DOHH2 (cell line): ENCODE data around the gene MKKS.
A peak's percentile ranks its signal among the peaks of the same experiment; 100 is the strongest.

Experiments used
- H3F3A ChIP-seq: fragments of 200-600 bp; sonication (generic), shearing (Covaris generic); 2 replicates; pipeline ENCODE4 v1.6.0; 2016; ENCODE audit warnings: antibody characterized with exemption, mild to moderate bottlenecking; ENCODE audit not compliant: control insufficient read depth, insufficient read depth
- H3K27ac ChIP-seq: fragments of 200-600 bp; sonication (generic); 2 replicates; pipeline ENCODE4 v1.5.1; 2014; ENCODE audit warnings: low read depth, mild to moderate bottlenecking, low read length, moderate library complexity
- H3K27me3 ChIP-seq: fragments of 200-600 bp; sonication (generic); 2 replicates; pipeline ENCODE4 v1.6.1; 2014; ENCODE audit warnings: mild to moderate bottlenecking, low read length, mixed read lengths; ENCODE audit not compliant: control insufficient read depth
- H3K36me3 ChIP-seq: fragments of 200-600 bp; sonication (generic); 2 replicates; pipeline ENCODE4 v1.6.1; 2014; ENCODE audit warnings: mild to moderate bottlenecking, low read length, moderate library complexity, mixed read lengths; ENCODE audit not compliant: control insufficient read depth
- H3K4me1 ChIP-seq: fragments of 200-600 bp; sonication (generic); 2 replicates; pipeline ENCODE4 v1.6.1; 2014; ENCODE audit warnings: mild to moderate bottlenecking, low read length, mixed read lengths; ENCODE audit not compliant: control insufficient read depth
- H3K4me2 ChIP-seq: fragments of 200-600 bp; sonication (generic); 2 replicates; pipeline ENCODE4 v1.6.0; 2014; ENCODE audit warnings: mild to moderate bottlenecking, low read length, moderate library complexity
- H3K4me3 ChIP-seq: fragments of 200-600 bp; sonication (generic); 2 replicates; pipeline ENCODE4 v1.5.1; 2014; ENCODE audit warnings: mild to moderate bottlenecking, low read length, mixed read lengths
- H3K79me2 ChIP-seq: fragments of 200-600 bp; sonication (generic); 2 replicates; pipeline ENCODE4 v1.6.1; 2014; ENCODE audit warnings: mild to moderate bottlenecking, low read length, mixed read lengths; ENCODE audit not compliant: control insufficient read depth
- H3K9me2 ChIP-seq: fragments of 200-600 bp; sonication (generic); replicated peaks from 2 replicates; pipeline ENCODE4 v1.6.1; 2014; ENCODE audit warnings: mild to moderate bottlenecking, low read length, mixed read lengths; ENCODE audit not compliant: control insufficient read depth
- H3K9me3 ChIP-seq: fragments of 200-600 bp; sonication (generic); 2 replicates; pipeline ENCODE4 v1.6.1; 2014; ENCODE audit warnings: antibody characterized with exemption, low read length, mixed read lengths; ENCODE audit not compliant: control insufficient read depth, insufficient read depth
- H4K20me1 ChIP-seq: fragments of 200-600 bp; sonication (generic); 2 replicates; pipeline ENCODE4 v1.6.0; 2014; ENCODE audit warnings: low read depth, mild to moderate bottlenecking, antibody characterized with exemption, low read length, moderate library complexity; ENCODE audit not compliant: control insufficient read depth, insufficient read depth
- EZH2phosphoT487 ChIP-seq: fragments of 200-600 bp; sonication (generic); IDR thresholded peaks from 2 replicates; pipeline ENCODE4 v1.6.1; 2017; ENCODE audit warnings: borderline replicate concordance, mild to moderate bottlenecking, antibody characterized with exemption, low read length, moderate library complexity, mixed read lengths
- TF ChIP-seq, protein P1 (sequence below): fragments of 200-600 bp; sonication (generic); IDR thresholded peaks from one replicate; pipeline ENCODE4 v1.5.1; 2014; ENCODE audit warnings: antibody characterized with exemption, mild to moderate bottlenecking, low read depth, low read length; ENCODE audit not compliant: poor library complexity, severe bottlenecking

Gene MKKS

DNA sequence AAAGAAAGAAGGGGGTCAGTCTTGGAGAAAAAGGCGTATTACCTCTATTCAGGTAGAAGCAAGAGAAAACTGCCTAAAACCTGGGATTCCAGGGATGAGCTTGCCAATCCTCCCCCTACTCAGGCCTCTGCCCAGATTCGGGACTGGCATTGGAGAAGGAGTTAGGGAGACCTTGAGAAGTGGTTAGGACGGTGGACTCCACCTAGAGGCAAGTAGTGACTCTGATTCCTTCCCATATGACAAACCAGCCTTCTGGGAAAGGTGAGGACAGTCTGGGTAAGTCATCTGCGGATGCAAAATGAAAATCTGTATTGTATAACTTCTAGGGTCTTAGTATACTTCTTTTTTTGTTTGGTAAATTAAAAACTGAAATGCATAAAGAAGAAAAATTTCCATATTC is 44.9 kb upstream of the MKKS start:
- H4K20me1 ChIP-seq, result peaks cover 20% of the 10 kb centered on the region
- no peak overlapping the region for H3K27ac ChIP-seq
- TF ChIP-seq, protein P1, sequence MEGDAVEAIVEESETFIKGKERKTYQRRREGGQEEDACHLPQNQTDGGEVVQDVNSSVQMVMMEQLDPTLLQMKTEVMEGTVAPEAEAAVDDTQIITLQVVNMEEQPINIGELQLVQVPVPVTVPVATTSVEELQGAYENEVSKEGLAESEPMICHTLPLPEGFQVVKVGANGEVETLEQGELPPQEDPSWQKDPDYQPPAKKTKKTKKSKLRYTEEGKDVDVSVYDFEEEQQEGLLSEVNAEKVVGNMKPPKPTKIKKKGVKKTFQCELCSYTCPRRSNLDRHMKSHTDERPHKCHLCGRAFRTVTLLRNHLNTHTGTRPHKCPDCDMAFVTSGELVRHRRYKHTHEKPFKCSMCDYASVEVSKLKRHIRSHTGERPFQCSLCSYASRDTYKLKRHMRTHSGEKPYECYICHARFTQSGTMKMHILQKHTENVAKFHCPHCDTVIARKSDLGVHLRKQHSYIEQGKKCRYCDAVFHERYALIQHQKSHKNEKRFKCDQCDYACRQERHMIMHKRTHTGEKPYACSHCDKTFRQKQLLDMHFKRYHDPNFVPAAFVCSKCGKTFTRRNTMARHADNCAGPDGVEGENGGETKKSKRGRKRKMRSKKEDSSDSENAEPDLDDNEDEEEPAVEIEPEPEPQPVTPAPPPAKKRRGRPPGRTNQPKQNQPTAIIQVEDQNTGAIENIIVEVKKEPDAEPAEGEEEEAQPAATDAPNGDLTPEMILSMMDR, result no peak
- no peak for TF ChIP-seq EZH2phosphoT487
- H3K27me3 ChIP-seq, result no peaks in the 10 kb centered on the region
- H3K9me3 ChIP-seq, result no peaks in the 10 kb centered on the region
- H3K9me2 ChIP-seq, result no peaks in the 10 kb centered on the region
- 0 out of 2 replicates have a peak, but pooled peaks cover 4% of the 10 kb centered on the region for H3F3A ChIP-seq
- peaks cover 45% of the 10 kb centered on the region for H3K79me2 ChIP-seq
- H3K4me1 ChIP-seq, result peaks cover 32% of the 10 kb centered on the region
- H3K4me2 ChIP-seq, result no peak overlapping the region
- no peak overlapping the region for H3K4me3 ChIP-seq
- H3K36me3 ChIP-seq, result no peaks in the 10 kb centered on the region

DNA sequence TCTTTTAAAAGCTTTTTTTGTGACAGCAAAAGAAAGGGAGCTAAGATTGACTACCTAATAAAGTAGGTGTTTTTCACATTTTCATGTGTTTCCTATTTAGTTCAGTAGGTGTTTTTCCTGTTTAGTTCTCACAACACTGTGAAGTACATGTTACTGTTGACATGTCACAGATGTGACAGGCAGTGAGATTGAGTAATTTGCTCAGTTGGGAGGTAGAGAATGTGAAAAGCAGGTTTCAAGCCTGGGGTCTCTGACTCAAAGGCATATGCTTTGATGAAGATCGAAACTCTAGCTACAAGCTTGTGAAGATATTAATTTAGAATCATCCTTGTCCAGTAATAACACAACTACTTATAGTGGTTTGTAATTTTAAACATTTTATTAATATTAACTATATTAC is 44.2 kb upstream of the MKKS start:
- Histone ChIP-seq H3K27me3 (no peaks in the 10 kb centered on the region), H3K4me2 (no peak overlapping the region), H3F3A (0 out of 2 replicates have a peak, but pooled peaks cover 4% of the 10 kb centered on the region), H3K27ac (no peak overlapping the region), H3K4me1 (peaks cover 32% of the 10 kb centered on the region), H3K79me2 (peaks cover 44% of the 10 kb centered on the region), H3K9me3 (no peaks in the 10 kb centered on the region), H3K4me3 (no peak overlapping the region), H3K36me3 (no peaks in the 10 kb centered on the region), H3K9me2 (no peaks in the 10 kb centered on the region), H4K20me1 (peaks cover 20% of the 10 kb centered on the region)
- no peak for TF ChIP-seq EZH2phosphoT487
- TF ChIP-seq, protein P1, result no peak

DNA sequence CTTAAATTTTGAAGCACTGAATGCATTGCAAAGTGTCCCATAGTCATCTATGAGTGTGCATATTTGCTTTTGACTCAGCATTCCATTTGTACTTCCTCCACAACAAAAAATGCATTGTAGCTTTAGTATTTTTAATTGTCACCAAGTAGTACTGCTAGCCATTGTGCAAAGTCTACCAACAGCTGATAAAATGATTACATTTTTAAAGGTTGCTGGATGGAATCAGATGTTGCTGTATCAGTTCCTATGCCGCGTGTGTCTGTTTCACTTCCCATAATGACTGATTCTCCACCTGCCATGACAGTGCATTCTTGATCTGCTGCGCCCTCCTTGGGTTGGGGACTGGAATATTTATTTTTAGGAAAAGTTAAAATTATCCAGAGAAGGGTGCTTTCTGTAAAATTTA is 42.3 kb upstream of the MKKS start:
- H3K9me2 ChIP-seq, result no peaks in the 10 kb centered on the region
- H3K4me2 ChIP-seq, result peak overlapping the region; percentile 48

More for the DNA sequence above, 42.3 kb upstream of the MKKS start:
- H3K9me3 ChIP-seq, result no peaks in the 10 kb centered on the region
- no peak overlapping the region for H3K27ac ChIP-seq
- peaks cover 37% of the 10 kb centered on the region for H3K79me2 ChIP-seq
- peaks cover 17% of the 10 kb centered on the region for H4K20me1 ChIP-seq
- H3K27me3 ChIP-seq, result no peaks in the 10 kb centered on the region
- H3K4me1 ChIP-seq, result peaks cover 32% of the 10 kb centered on the region
- 0 out of 2 replicates have a peak, but pooled peaks cover 4% of the 10 kb centered on the region for H3F3A ChIP-seq
- H3K36me3 ChIP-seq, result no peaks in the 10 kb centered on the region
- TF ChIP-seq EZH2phosphoT487, result no peak
- TF ChIP-seq, protein P1, result peak; percentile 44
- peak overlapping the region; percentile 23; the same call in 1 of the 2 replicates for H3K4me3 ChIP-seq
